Activated CD4-positive, alpha-beta T cell treated with anti-CD3 and anti-CD28 coated beads for 36 hours (primary cell): Measurements from ENCODE around the gene AHCTF1. TPM values are rescaled to one million over a fixed set of nuclear protein-coding genes. Genes with fewer than 3 reads are reported as not detected.
"Not testable (repeated sequence)": the region's sequence is repeated elsewhere in the genome, so short reads cannot be mapped to it uniquely, and the experiment has no call there.

Experiments
- ATAC-seq: fragments of 200-7000 bp; cut with Tn5 transposase; one replicate; pipeline ENCODE4 v1.10.0; 2021; ENCODE audit warnings: mild to moderate bottlenecking, moderate library complexity
- CTCF ChIA-PET: fragments of 350-600 bp; sonication (Branson Sonifier 250); formaldehyde crosslinking; loops from one replicate; lab custom pipeline; 2021; ENCODE audit warnings: antibody characterized with exemption; lab: Charles Lee
- POLR2A ChIA-PET: fragments of 350-600 bp; sonication (Branson Sonifier 250); formaldehyde crosslinking; loops from one replicate; lab custom pipeline; 2021; ENCODE audit warnings: antibody characterized with exemption, inconsistent platforms; lab: Charles Lee
- DNase-seq: peaks from one replicate; pipeline ENCODE4 v3.0.0-alpha.2; 2020
- H3K27ac Mint-ChIP-seq: one replicate; pipeline ENCODE4 v1.8.0; 2021; ENCODE audit warnings: mixed read lengths
- H3K27me3 Mint-ChIP-seq: one replicate; pipeline ENCODE4 v1.8.0; 2021; ENCODE audit warnings: mixed read lengths
- H3K36me3 Mint-ChIP-seq: one replicate; pipeline ENCODE4 v1.8.0; 2021; ENCODE audit warnings: low read depth, mixed read lengths
- H3K4me1 Mint-ChIP-seq: one replicate; pipeline ENCODE4 v1.8.0; 2021; ENCODE audit warnings: mixed read lengths
- H3K4me3 Mint-ChIP-seq: one replicate; pipeline ENCODE4 v1.8.0; 2021; ENCODE audit warnings: mild to moderate bottlenecking, moderate library complexity, mixed read lengths
- H3K9me3 Mint-ChIP-seq: one replicate; pipeline ENCODE4 v1.8.0; 2021; ENCODE audit warnings: low read depth, mixed read lengths
- intact Hi-C, 2 experiments: fragments of 100-400 bp; cut with DNase I in 1 of 2; cut with micrococcal nuclease in 1 of 2; formaldehyde crosslinking; loops; one replicate each; pipeline versions ENCODE4 v1.14.2 to v1.15.1; 2022 to 2024; cut with DNase I, micrococcal nuclease
- total RNA-seq, 2 experiments: library from RNA; stranded (reverse); gene quantifications; one replicate each; pipeline ENCODE4 v1.2.3, GENCODE V29; 2021

Gene AHCTF1
- total RNA-seq, 2 experiments from 2014 or later = 38.8 to 54.4 TPM

DNA sequence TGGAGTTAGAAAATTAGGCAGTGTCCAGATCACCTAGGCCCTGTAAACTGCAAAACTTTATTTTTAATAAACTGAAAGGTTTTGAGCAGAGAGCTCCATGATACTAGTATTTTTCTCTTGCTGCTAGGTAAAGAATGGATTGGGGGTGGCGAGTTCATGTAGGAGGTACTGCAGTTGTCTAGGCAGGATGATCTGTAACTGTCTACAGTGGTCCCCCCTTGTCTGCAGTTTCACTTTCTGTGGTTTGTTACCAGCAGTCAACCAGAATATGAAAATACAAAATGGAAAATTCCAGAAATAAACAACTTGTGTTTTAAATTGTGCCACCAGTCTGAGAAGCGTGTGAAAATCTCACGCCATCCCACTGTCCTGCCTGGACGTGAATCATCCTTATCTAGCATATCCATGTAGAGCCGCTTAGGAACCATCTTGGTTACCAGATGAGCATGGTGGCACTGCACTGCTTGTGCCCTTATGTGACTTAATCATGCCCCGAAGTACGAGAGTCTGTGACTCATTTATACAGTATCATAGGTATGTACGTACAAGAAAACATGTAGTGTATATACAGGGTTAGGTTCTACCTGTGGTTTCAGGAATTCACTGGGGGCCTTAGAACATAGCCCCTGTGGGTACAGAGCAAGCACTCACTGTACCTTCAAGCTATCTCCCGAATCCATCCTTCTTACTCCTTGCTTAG is 94.2 kb downstream of the AHCTF1 start:
- intact Hi-C loops = no loop called here
- DNase-seq (peak; percentile 6), ATAC-seq (peak; percentile 55)
- peaks cover 3% of the 10 kb centered on the region for H3K27me3 Mint-ChIP-seq
- H3K4me1 Mint-ChIP-seq = peaks cover 6% of the 10 kb centered on the region
- ChIA-PET POLR2A (no interaction called here), CTCF (interaction anchor here (0.6 kb wide), 1 partner anchor 23 kb away, joined by 3 read pairs; no protein-coding TSS in a partner anchor)
- H3K36me3 Mint-ChIP-seq = peaks cover 9% of the 10 kb centered on the region
- no peaks in the 10 kb centered on the region for H3K9me3 Mint-ChIP-seq
- no peak overlapping the region for H3K4me3 Mint-ChIP-seq
- no peak overlapping the region for H3K27ac Mint-ChIP-seq

DNA sequence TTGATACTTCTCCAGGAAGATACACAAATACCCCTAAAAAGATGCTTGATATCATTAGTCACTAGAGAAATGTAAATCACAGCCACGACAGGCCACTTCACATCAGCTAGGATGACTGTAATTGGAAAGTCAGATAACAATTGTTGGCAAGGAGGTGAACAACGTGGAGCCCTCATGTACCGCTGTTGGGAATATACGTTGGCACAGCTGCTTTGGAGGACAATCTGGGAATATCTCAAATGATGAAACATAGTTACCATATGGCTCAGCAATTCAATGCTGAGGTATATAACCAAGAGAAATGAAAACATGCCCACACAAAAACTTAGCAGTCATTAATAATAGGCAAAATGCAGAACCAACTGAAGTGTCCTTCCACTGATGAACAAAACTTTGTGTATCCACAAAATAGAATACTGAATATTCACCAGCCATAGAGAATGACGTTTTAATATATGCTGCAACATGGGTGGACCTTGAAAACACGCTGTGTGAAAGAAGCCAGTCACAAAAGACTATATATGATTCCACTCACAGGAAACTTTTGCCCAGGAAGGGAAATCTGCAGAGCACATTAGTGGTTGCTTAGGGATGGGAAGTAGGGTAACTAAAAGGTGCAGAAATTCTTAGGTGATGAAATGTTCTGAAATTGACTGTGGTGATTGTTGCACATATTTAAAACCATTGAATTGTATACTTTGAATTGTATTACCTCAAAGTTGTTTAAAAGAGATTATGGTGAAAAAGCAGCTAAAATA is 95.4 kb downstream of the AHCTF1 start:
- Mint-ChIP-seq H3K9me3 (no peaks in the 10 kb centered on the region), H3K36me3 (peaks cover 5% of the 10 kb centered on the region), H3K27me3 (peaks cover 3% of the 10 kb centered on the region), H3K27ac (no peak overlapping the region), H3K4me3 (no peak overlapping the region), H3K4me1 (peaks cover 6% of the 10 kb centered on the region)
- ATAC-seq (no peak), DNase-seq (no peak)
- CTCF ChIA-PET = interaction anchor here (1.4 kb wide), 1 partner anchor 18 kb away, joined by 3 read pairs; no protein-coding TSS in a partner anchor
- POLR2A ChIA-PET = no interaction called here
- intact Hi-C loops = no loop called here

DNA sequence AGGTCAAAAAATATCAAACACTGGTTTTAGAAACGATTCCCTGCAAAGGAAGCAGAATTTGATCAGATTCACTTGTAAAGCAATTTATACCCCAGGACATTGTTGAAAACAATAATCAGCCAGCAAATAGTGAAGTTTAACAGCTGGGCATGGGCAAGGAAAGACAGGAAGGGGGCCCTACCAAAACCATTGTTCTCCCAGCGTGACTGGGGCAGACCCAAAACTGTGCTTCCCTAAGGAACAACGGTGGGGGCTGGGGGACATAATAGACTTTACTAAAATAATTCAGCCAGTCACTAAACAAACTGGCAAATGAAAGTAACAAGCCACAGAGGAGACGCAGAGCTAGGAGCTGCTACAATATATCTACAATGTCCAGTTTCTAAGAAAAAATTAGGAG is 100.2 kb downstream of the AHCTF1 start:
- H3K4me3 Mint-ChIP-seq = no peak overlapping the region
- POLR2A ChIA-PET = no interaction called here
- no peak overlapping the region for H3K27ac Mint-ChIP-seq
- H3K4me1 Mint-ChIP-seq = no peaks in the 10 kb centered on the region
- peaks cover 6% of the 10 kb centered on the region for H3K27me3 Mint-ChIP-seq
- ATAC-seq (no peak), DNase-seq (no peak)
- intact Hi-C loops = no loop called here
- CTCF ChIA-PET = no interaction called here
- H3K36me3 Mint-ChIP-seq = peaks cover 6% of the 10 kb centered on the region
- peaks cover 6% of the 10 kb centered on the region for H3K9me3 Mint-ChIP-seq

DNA sequence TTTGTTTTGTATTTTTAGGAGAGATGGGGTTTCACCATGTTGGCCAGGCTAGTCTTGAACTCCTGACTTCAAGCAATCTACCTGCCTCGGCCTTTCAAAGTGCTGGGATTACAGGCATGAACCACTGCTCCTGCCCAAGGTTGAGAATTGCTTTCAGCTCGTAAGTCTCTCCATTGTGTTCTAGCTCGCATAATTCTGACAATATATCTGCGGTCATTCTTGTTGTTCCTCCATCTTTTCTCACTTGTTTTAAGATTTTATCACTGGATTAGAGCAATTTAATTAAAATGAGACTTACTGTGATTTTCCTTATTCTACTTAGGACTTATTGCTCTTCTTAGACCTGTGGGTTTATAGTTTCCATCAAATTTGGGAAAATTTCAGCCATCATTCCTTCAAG is 102.9 kb downstream of the AHCTF1 start:
- Mint-ChIP-seq H3K27me3 (peaks cover 6% of the 10 kb centered on the region), H3K36me3 (peaks cover 6% of the 10 kb centered on the region), H3K4me3 (no peak overlapping the region), H3K9me3 (peaks cover 6% of the 10 kb centered on the region), H3K4me1 (no peaks in the 10 kb centered on the region), H3K27ac (no peak overlapping the region)
- CTCF ChIA-PET = no interaction called here
- ATAC-seq = no peak
- DNase-seq = no peak
- POLR2A ChIA-PET = no interaction called here
- intact Hi-C loops = no loop called here

DNA sequence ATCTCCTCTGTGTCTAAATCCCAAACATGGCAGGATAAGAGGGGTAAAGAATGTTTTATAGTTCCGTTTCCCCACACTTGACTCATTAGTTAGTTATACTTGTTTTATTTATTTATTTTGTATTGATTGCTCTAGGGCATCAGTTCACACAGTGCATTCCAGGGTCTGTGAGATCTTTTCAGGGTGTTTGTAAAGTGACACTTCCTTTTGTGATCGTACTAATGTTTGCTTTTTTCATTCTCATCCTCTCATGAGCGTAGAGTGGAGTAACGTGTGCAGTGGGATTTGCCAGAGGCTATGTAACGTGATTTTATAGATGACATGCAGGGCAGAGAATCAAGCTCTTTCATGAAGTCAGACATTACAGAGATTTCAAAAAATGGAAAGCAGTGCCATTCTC is 104.4 kb downstream of the AHCTF1 start:
- Mint-ChIP-seq H3K36me3 (peaks cover 6% of the 10 kb centered on the region), H3K9me3 (peaks cover 6% of the 10 kb centered on the region), H3K27me3 (peaks cover 3% of the 10 kb centered on the region), H3K4me1 (no peaks in the 10 kb centered on the region), H3K27ac (no peak overlapping the region), H3K4me3 (no peak overlapping the region)
- no peak for DNase-seq
- POLR2A ChIA-PET = no interaction called here
- CTCF ChIA-PET = no interaction called here
- ATAC-seq = no peak
- intact Hi-C loops = no loop called here

DNA sequence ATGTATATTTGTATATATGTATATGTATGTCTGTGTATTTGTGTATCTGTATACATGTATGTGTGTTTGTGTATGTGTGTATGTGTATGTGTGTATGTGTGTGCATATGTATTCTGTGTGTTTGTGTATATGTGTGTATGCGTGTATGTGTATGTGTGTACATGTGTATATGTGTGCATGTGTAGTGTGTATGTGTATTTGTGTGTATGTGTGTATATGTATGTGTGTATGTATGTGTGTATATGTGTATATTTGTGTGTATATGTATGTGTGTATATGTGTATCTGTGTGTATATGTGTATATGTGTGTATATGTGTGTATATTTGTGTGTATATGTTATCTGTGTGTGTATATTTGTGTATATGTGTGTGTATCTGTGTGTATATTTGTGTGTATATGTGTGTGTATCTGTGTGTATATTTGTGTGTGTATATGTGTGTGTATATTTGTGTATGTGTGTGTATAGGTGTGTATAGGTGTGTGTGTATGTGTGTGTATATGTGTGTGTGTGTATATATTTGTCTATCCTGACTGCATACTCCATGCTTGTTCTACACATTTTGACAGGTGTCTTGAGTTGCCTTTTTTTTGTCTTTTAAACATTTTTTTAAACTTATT is 106.1 kb downstream of the AHCTF1 start:
- Mint-ChIP-seq H3K27me3 (peaks cover 5% of the 10 kb centered on the region), H3K4me1 (no peaks in the 10 kb centered on the region), H3K9me3 (peaks cover 6% of the 10 kb centered on the region), H3K4me3 (no peak overlapping the region), H3K27ac (no peak overlapping the region), H3K36me3 (peaks cover 6% of the 10 kb centered on the region)
- DNase-seq (no peak), ATAC-seq (no peak)
- ChIA-PET CTCF (no interaction called here), POLR2A (no interaction called here)
- intact Hi-C loops = no loop called here

DNA sequence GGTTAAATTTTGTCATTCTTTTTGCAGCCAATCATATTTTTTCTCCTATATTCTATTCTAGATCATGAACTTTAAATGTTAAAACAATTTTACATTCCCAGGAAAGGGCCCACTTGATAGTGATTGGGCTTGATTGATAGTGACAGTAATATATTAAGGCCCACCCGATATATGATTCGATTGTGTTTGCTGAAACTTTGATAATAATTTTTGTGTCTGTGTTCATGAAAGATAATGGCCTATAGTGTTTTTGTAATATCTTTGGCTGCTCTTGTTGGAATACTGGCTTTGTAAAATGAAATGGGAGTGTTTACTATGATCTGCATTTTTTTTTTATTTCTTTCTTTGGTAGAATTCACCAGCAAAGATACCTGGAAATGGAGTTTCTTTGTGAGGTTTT is 107.2 kb downstream of the AHCTF1 start:
- intact Hi-C loops = no loop called here
- ChIA-PET POLR2A (no interaction called here), CTCF (interaction anchor here (0.6 kb wide), 1 partner anchor 127 kb away, joined by 4 read pairs; no protein-coding TSS in a partner anchor)
- DNase-seq (no peak), ATAC-seq (no peak)
- peaks cover 6% of the 10 kb centered on the region for H3K9me3 Mint-ChIP-seq
- H3K27me3 Mint-ChIP-seq = peaks cover 7% of the 10 kb centered on the region
- H3K4me1 Mint-ChIP-seq = no peaks in the 10 kb centered on the region
- H3K27ac Mint-ChIP-seq = no peak overlapping the region
- H3K36me3 Mint-ChIP-seq = peaks cover 6% of the 10 kb centered on the region
- H3K4me3 Mint-ChIP-seq = no peak overlapping the region

DNA sequence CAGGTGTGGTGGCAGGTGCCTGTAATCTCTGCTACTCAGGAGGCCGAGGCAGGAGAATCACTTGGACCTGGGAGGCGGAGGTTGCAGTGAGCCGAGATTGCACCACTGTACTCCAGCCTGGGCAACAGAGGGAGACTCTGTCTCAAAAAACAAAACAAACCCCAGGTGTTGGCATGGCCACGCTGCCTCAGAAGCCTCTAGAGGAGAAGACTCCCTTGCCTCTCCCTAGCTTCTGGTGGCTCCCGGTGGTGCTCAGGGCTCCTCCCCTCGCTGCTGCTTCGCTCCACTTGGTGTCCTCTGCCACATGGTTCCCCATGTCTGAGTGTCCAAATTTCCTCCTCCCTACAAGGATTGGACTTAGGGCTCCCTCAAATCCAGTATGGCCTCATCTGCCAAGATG is 109.6 kb downstream of the AHCTF1 start:
- H3K27ac Mint-ChIP-seq, DNase-seq, intact Hi-C loops, H3K4me3 Mint-ChIP-seq, POLR2A ChIA-PET, H3K27me3 Mint-ChIP-seq, H3K36me3 Mint-ChIP-seq, H3K4me1 Mint-ChIP-seq, H3K9me3 Mint-ChIP-seq, ATAC-seq: not testable (repeated sequence)
- CTCF ChIA-PET = interaction anchor here (1.0 kb wide), 1 partner anchor 144 kb away, joined by 3 read pairs; no protein-coding TSS in a partner anchor

DNA sequence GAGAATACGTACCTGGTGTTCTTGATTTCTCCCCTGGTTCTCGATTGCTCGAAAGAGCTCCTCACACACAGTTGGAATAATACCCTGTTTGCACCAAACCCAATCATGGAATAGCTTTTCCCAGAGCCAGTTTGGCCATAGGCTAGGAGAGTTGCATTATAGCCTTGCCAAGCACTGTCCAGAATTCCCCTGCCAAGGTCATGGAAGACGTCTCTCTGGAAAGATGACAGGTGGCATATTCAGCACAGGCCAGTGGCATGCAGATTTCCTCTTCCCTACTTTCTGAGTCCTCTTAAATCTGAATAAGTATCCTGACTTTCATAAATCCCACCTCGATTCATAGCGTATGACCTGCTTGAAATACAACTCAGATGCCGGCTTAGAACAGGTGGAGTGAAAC is 111.1 kb downstream of the AHCTF1 start:
- Mint-ChIP-seq H3K27me3 (peaks cover 5% of the 10 kb centered on the region), H3K9me3 (no peaks in the 10 kb centered on the region), H3K4me1 (no peaks in the 10 kb centered on the region), H3K27ac (no peak overlapping the region), H3K36me3 (no peaks in the 10 kb centered on the region), H3K4me3 (no peak overlapping the region)
- DNase-seq (no peak), ATAC-seq (no peak)
- ChIA-PET POLR2A (no interaction called here), CTCF (interaction anchor here (0.6 kb wide), 1 partner anchor 1262 kb away, joined by 4 read pairs; no protein-coding TSS in a partner anchor)
- intact Hi-C loops = no loop called here

DNA sequence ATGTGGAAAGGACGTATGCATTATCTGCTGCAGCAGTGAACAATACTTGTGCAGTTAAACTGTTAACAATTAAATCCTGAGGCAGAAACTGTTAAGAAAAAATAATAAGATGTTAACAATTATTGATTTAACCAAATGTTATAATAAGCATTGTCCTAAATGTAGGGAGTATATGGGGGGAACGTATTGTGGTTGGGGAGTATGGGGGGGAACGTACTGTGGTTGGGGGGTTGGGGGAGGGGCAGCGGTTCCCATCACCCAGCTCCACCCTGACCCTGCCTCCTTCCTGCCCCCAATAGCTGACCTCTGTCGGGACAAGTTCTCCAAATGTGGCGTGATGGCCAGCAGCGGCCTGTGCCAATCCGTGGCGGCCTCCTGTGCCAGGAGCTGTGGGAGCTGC is 114.0 kb downstream of the AHCTF1 start:
- H3K4me3 Mint-ChIP-seq, POLR2A ChIA-PET, H3K4me1 Mint-ChIP-seq, DNase-seq, CTCF ChIA-PET, H3K9me3 Mint-ChIP-seq, H3K27ac Mint-ChIP-seq, H3K36me3 Mint-ChIP-seq, intact Hi-C loops, ATAC-seq: not testable (repeated sequence)
- H3K27me3 Mint-ChIP-seq = peaks cover 18% of the 10 kb centered on the region

DNA sequence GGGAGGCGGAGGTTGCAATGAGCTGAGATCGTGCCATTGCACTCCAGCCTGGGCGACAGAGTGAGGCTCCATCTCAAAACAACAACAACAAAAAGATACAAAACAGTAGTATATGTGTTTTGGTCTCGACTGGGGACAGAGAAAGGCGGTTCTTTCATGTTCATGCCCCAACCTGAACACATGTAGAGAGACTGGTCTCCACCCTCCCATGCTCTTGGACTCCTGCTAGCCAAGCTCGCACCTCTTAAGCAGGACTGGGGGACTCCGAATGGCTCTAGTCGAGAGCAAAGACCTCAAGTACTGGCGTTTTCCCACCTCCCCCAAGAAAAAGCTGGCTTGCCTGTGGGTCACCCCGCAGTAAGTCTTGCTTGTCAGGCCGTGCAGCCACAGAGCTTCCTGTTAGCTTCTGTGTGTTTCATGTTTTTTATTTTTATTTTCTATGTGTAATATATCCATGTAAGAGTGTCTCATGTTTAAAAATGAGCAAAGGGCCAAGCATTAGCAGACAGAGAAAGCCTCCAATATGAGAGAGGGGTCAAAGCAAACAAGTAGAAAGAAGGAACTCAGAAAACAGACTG is 116.0 kb downstream of the AHCTF1 start:
- ChIA-PET CTCF (no interaction called here), POLR2A (no interaction called here)
- no peak for ATAC-seq
- intact Hi-C loops = no loop called here
- no peak for DNase-seq
- no peaks in the 10 kb centered on the region for H3K36me3 Mint-ChIP-seq
- no peaks in the 10 kb centered on the region for H3K4me1 Mint-ChIP-seq
- no peak overlapping the region for H3K27ac Mint-ChIP-seq
- no peak overlapping the region for H3K4me3 Mint-ChIP-seq
- no peaks in the 10 kb centered on the region for H3K9me3 Mint-ChIP-seq
- H3K27me3 Mint-ChIP-seq = peaks cover 18% of the 10 kb centered on the region
